Neural cell (in vitro differentiated cells): ENCODE measurements around the gene MYBPC1. TPM values are rescaled to one million over a fixed set of nuclear protein-coding genes. Genes with fewer than 3 reads are reported as not detected.
"Not testable (repeated sequence)": the region's sequence is repeated elsewhere in the genome, so short reads cannot be mapped to it uniquely, and the experiment has no call there.

Source experiments
- H2AFZ ChIP-seq: fragments of 200-600, 300-800 bp; sonication (generic), shearing (Covaris generic); 2 replicates; pipeline ENCODE4 v1.6.0; 2014; ENCODE audit warnings: low read depth, mild to moderate bottlenecking, antibody characterized with exemption, low read length, moderate library complexity
- H3F3A ChIP-seq: fragments of 200-600 bp; shearing (Covaris generic); 2 replicates; pipeline ENCODE4 v1.6.1; 2016; ENCODE audit warnings: mild to moderate bottlenecking, moderate library complexity, mixed read lengths, antibody characterized with exemption, low read length; ENCODE audit not compliant: insufficient read depth, poor library complexity, severe bottlenecking
- H3K27ac ChIP-seq: fragments of 200-600, 300-800 bp; sonication (generic), shearing (Covaris generic); 2 replicates; pipeline ENCODE4 v1.5.1; 2014; ENCODE audit warnings: mild to moderate bottlenecking, low read length, moderate library complexity
- H3K27me3 ChIP-seq: fragments of 300-800, 200-600 bp; sonication (generic), shearing (Covaris generic); 2 replicates; pipeline ENCODE4 v1.6.0; 2014; ENCODE audit warnings: mild to moderate bottlenecking, low read depth, low read length, moderate library complexity; ENCODE audit not compliant: insufficient read depth
- H3K36me3 ChIP-seq: fragments of 300-800, 200-600 bp; sonication (generic), shearing (Covaris generic); 2 replicates; pipeline ENCODE4 v1.5.1; 2014; ENCODE audit warnings: mild to moderate bottlenecking, antibody characterized with exemption, low read length, moderate library complexity; ENCODE audit not compliant: insufficient read depth
- H3K4me2 ChIP-seq: fragments of 300-800, 200-600 bp; sonication (generic), shearing (Covaris generic); 2 replicates; pipeline ENCODE4 v1.6.0; 2014; ENCODE audit warnings: mild to moderate bottlenecking, low read length
- H3K4me3 ChIP-seq: fragments of 300-800, 200-600 bp; sonication (generic), shearing (Covaris generic); 2 replicates; pipeline ENCODE4 v1.5.1; 2014; ENCODE audit warnings: mild to moderate bottlenecking, low read length, moderate library complexity
- H3K79me2 ChIP-seq: fragments of 200-600 bp; shearing (Covaris generic); replicated peaks from 2 replicates; pipeline ENCODE4 v1.6.0; 2014; ENCODE audit warnings: mild to moderate bottlenecking, low read length, moderate library complexity; ENCODE audit not compliant: insufficient read depth
- H3K9ac ChIP-seq: fragments of 300-800, 200-600 bp; sonication (generic), shearing (Covaris generic); 2 replicates; pipeline ENCODE4 v1.6.1; 2016; ENCODE audit warnings: mild to moderate bottlenecking, low read length, mixed read lengths
- H3K9me2 ChIP-seq: fragments of 200-600 bp; shearing (Covaris generic); 2 replicates; pipeline ENCODE4 v1.6.1; 2016; ENCODE audit warnings: mild to moderate bottlenecking, low read length, mixed read lengths; ENCODE audit not compliant: insufficient read depth
- H3K9me3 ChIP-seq: fragments of 200-600, 300-800 bp; sonication (generic), shearing (Covaris generic); 2 replicates; pipeline ENCODE4 v1.6.1; 2016; ENCODE audit warnings: mild to moderate bottlenecking, mixed run types, low read length, moderate library complexity, mixed read lengths
- H4K20me1 ChIP-seq: fragments of 200-600 bp; shearing (Covaris generic); 2 replicates; pipeline ENCODE4 v1.6.1; 2016; ENCODE audit warnings: mild to moderate bottlenecking, mixed run types; ENCODE audit not compliant: insufficient read depth
- CTCF ChIP-seq: fragments of 450-650 bp; IDR thresholded peaks from 2 replicates; pipeline ENCODE4 v1.5.1; 2014; ENCODE audit warnings: antibody characterized with exemption, mild to moderate bottlenecking, moderate library complexity; ENCODE audit not compliant: poor library complexity, severe bottlenecking
- EP300 ChIP-seq: fragments of 450-650 bp; conservative IDR thresholded peaks from 2 replicates; pipeline ENCODE4 v1.6.1; 2014; ENCODE audit warnings: antibody characterized with exemption, mild to moderate bottlenecking, moderate library complexity; ENCODE audit not compliant: poor library complexity, severe bottlenecking
- EZH2 ChIP-seq: fragments of 200-600, 300-800 bp; shearing (Covaris generic), sonication (generic); IDR thresholded peaks from 2 replicates; pipeline ENCODE4 v1.6.1; 2014; ENCODE audit warnings: antibody characterized with exemption, low read length, borderline replicate concordance, mild to moderate bottlenecking; ENCODE audit not compliant: insufficient read depth, poor library complexity, severe bottlenecking
- MXI1 ChIP-seq: fragments of 450-650 bp; conservative IDR thresholded peaks from 2 replicates; pipeline ENCODE4 v1.6.1; 2014; ENCODE audit warnings: antibody characterized with exemption, mild to moderate bottlenecking; ENCODE audit not compliant: poor library complexity, severe bottlenecking
- POLR2AphosphoS5 ChIP-seq: IDR thresholded peaks from 2 replicates; pipeline ENCODE4 v1.6.1; 2012
- RAD21 ChIP-seq: fragments of 450-650 bp; conservative IDR thresholded peaks from 2 replicates; pipeline ENCODE4 v1.6.1; 2014; ENCODE audit warnings: antibody characterized with exemption, mild to moderate bottlenecking, moderate library complexity
- SMC3 ChIP-seq: fragments of 450-650 bp; conservative IDR thresholded peaks from 2 replicates; pipeline ENCODE4 v1.6.1; 2014; ENCODE audit warnings: antibody characterized with exemption, mild to moderate bottlenecking, moderate library complexity; ENCODE audit not compliant: poor library complexity
- TAF1 ChIP-seq: IDR thresholded peaks from 2 replicates; pipeline ENCODE4 v1.6.1; 2012; ENCODE audit warnings: low read depth
- polyA plus RNA-seq: library from polyadenylated mRNA; depleted of rRNA; stranded (reverse); fragments of >200 nt; gene quantifications from 2 replicates; pipeline ENCODE4 v1.2.3, GENCODE V29; 2014
- TF ChIP-seq, protein P1 (sequence below): IDR thresholded peaks from 2 replicates; pipeline ENCODE4 v1.6.1; 2012; ENCODE audit warnings: borderline replicate concordance

MYBPC1 gene
- polyA plus RNA-seq, 1 donor from 2014 or later = not detected

GRCh38 chr12:101680647-101681046, 85.9 kb downstream of the MYBPC1 start:
- H3K27me3 ChIP-seq = no peaks in the 10 kb centered on the region
- no peaks in the 10 kb centered on the region for H4K20me1 ChIP-seq
- H3K27ac ChIP-seq = no peak overlapping the region
- no peak overlapping the region for H3K4me2 ChIP-seq
- H3K4me3 ChIP-seq = no peak overlapping the region
- no peaks in the 10 kb centered on the region for H3K9me2 ChIP-seq
- H3F3A ChIP-seq = no peaks in the 10 kb centered on the region
- TF ChIP-seq RAD21 (no peak), TAF1 (no peak), POLR2AphosphoS5 (no peak), MXI1 (no peak), CTCF (no peak), EZH2 (no peak), EP300 (no peak)
- H3K79me2 ChIP-seq = no peaks in the 10 kb centered on the region
- H3K9ac ChIP-seq = no peak overlapping the region
- no peak overlapping the region for H2AFZ ChIP-seq
- no peaks in the 10 kb centered on the region for H3K36me3 ChIP-seq
- H3K9me3 ChIP-seq = no peaks in the 10 kb centered on the region

DNA sequence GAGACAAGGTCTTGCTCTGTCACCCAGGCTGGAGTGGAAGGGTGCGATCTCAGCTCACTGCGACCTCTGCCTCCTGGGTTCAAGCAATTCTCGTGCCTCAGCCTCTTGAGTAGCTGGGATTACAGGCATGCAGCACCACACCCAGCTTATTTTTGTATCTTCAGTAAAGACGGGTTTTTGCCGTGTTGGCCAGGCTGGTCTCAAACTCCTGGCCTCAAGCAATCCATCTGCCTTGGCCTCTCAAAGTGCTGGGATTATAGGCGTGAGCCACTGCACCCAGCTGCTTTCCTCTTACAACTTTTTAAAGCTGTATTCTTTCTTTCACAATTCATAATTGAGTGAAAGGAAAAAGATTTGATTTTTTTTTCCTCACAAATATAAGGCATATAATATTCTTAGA, 86.9 kb downstream of the MYBPC1 start:
- not testable (repeated sequence) for H3K36me3 ChIP-seq, H2AFZ ChIP-seq, H3K79me2 ChIP-seq, H3K9me2 ChIP-seq, H3K9me3 ChIP-seq, H3K9ac ChIP-seq, H3K27me3 ChIP-seq, H3K27ac ChIP-seq, H4K20me1 ChIP-seq, H3F3A ChIP-seq, H3K4me3 ChIP-seq, H3K4me2 ChIP-seq

DNA sequence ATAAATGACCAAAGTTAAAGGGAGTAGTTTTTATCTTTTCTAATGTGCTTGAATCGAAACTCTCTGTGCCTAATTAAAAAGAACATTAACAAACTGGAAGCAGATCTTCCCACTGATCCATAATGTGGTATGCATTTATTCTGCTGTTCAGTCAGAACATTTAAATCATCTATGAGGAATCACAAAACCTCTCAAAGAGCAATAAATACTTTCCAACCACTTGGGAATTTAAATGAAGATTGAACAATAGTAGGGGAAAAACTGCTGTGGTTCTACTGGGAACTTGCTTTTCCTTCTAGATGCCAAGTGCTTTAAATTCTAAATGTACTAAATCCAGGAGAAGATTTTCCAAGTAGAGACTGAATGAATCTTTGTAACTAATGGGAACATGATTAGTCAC, 90.3 kb downstream of the MYBPC1 start:
- Histone ChIP-seq H2AFZ (no peak overlapping the region), H3K9me2 (no peaks in the 10 kb centered on the region)
- TF ChIP-seq SMC3 (no peak), RAD21 (no peak), EP300 (no peak), TAF1 (no peak), CTCF (no peak), MXI1 (no peak), POLR2AphosphoS5 (no peak), EZH2 (no peak)
- TF ChIP-seq, protein P1, sequence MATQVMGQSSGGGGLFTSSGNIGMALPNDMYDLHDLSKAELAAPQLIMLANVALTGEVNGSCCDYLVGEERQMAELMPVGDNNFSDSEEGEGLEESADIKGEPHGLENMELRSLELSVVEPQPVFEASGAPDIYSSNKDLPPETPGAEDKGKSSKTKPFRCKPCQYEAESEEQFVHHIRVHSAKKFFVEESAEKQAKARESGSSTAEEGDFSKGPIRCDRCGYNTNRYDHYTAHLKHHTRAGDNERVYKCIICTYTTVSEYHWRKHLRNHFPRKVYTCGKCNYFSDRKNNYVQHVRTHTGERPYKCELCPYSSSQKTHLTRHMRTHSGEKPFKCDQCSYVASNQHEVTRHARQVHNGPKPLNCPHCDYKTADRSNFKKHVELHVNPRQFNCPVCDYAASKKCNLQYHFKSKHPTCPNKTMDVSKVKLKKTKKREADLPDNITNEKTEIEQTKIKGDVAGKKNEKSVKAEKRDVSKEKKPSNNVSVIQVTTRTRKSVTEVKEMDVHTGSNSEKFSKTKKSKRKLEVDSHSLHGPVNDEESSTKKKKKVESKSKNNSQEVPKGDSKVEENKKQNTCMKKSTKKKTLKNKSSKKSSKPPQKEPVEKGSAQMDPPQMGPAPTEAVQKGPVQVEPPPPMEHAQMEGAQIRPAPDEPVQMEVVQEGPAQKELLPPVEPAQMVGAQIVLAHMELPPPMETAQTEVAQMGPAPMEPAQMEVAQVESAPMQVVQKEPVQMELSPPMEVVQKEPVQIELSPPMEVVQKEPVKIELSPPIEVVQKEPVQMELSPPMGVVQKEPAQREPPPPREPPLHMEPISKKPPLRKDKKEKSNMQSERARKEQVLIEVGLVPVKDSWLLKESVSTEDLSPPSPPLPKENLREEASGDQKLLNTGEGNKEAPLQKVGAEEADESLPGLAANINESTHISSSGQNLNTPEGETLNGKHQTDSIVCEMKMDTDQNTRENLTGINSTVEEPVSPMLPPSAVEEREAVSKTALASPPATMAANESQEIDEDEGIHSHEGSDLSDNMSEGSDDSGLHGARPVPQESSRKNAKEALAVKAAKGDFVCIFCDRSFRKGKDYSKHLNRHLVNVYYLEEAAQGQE = no peak

More for the DNA sequence above, 90.3 kb downstream of the MYBPC1 start:
- no peaks in the 10 kb centered on the region for H3K79me2 ChIP-seq
- no peak overlapping the region for H3K9ac ChIP-seq
- no peaks in the 10 kb centered on the region for H3K36me3 ChIP-seq
- no peaks in the 10 kb centered on the region for H3K27me3 ChIP-seq
- no peaks in the 10 kb centered on the region for H3K9me3 ChIP-seq
- H3K4me3 ChIP-seq = no peak overlapping the region
- H3F3A ChIP-seq = no peaks in the 10 kb centered on the region
- H3K4me2 ChIP-seq = no peak overlapping the region
- no peak overlapping the region for H3K27ac ChIP-seq
- no peaks in the 10 kb centered on the region for H4K20me1 ChIP-seq
